SK-N-SH treated with all-trans-retinoic acid at 6 μM for 48 hours (cell line): ENCODE measurements around the gene CWC22.

Experiments used
- BACH2 ChIP-seq: fragments of 250-450 bp; sonication (Bioruptor Pico); IDR thresholded peaks from 2 replicates; pipeline ENCODE4 v1.9.0; 2021; ENCODE audit warnings: mild to moderate bottlenecking, borderline replicate concordance
- OSR1 ChIP-seq: fragments of 250-450 bp; sonication (Bioruptor Pico); IDR thresholded peaks from 2 replicates; pipeline ENCODE4 v1.8.0; 2022; ENCODE audit warnings: moderate library complexity, mild to moderate bottlenecking, inconsistent platforms
- SNAI2 ChIP-seq: fragments of 250-450 bp; sonication (Bioruptor Pico); IDR thresholded peaks from 2 replicates; pipeline ENCODE4 v1.5.0; 2020; ENCODE audit warnings: mild to moderate bottlenecking, moderate library complexity
- ZFP3 ChIP-seq: fragments of 250-450 bp; sonication (Bioruptor Pico); IDR thresholded peaks from 2 replicates; pipeline ENCODE4 v1.5.0; 2020; ENCODE audit warnings: mild to moderate bottlenecking, moderate library complexity
- TF ChIP-seq, protein P1 (sequence below): fragments of 250-450 bp; sonication (Bioruptor Pico); IDR thresholded peaks from 2 replicates; pipeline ENCODE4 v1.8.0; 2020; ENCODE audit warnings: mild to moderate bottlenecking, moderate library complexity, borderline replicate concordance
- TF ChIP-seq, protein P2 (sequence below): fragments of 250-450 bp; sonication (Bioruptor Pico); IDR thresholded peaks from 2 replicates; pipeline ENCODE4 v1.5.1; 2020; ENCODE audit warnings: low read depth, mild to moderate bottlenecking, moderate library complexity

DNA sequence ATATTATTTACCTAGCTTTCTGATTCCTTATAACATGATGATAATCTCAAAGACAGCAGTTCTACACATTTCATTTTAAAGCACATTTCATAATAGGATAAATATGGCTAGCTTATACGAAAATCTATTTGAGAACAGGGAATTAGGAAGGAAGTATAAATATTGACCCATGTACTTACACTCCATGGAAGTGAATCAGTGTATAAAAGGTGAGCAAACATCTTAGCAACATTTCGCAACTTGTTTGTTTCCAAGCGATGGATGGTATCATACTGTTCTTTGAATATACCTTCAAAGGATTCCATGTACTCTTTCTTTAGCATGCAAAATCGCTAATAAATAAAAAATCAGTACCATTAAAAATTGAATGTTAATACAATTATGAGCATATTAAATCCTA, 53.1 kb downstream of the CWC22 start:
- TF ChIP-seq, protein P1, sequence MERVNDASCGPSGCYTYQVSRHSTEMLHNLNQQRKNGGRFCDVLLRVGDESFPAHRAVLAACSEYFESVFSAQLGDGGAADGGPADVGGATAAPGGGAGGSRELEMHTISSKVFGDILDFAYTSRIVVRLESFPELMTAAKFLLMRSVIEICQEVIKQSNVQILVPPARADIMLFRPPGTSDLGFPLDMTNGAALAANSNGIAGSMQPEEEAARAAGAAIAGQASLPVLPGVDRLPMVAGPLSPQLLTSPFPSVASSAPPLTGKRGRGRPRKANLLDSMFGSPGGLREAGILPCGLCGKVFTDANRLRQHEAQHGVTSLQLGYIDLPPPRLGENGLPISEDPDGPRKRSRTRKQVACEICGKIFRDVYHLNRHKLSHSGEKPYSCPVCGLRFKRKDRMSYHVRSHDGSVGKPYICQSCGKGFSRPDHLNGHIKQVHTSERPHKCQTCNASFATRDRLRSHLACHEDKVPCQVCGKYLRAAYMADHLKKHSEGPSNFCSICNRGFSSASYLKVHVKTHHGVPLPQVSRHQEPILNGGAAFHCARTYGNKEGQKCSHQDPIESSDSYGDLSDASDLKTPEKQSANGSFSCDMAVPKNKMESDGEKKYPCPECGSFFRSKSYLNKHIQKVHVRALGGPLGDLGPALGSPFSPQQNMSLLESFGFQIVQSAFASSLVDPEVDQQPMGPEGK (CRISPR knock-in tag): no peak
- TF ChIP-seq OSR1 (CRISPR knock-in tag): no peak
- no peak for TF ChIP-seq ZFP3 (CRISPR knock-in tag)
- no peak for TF ChIP-seq BACH2 (CRISPR knock-in tag)
- TF ChIP-seq, protein P2, sequence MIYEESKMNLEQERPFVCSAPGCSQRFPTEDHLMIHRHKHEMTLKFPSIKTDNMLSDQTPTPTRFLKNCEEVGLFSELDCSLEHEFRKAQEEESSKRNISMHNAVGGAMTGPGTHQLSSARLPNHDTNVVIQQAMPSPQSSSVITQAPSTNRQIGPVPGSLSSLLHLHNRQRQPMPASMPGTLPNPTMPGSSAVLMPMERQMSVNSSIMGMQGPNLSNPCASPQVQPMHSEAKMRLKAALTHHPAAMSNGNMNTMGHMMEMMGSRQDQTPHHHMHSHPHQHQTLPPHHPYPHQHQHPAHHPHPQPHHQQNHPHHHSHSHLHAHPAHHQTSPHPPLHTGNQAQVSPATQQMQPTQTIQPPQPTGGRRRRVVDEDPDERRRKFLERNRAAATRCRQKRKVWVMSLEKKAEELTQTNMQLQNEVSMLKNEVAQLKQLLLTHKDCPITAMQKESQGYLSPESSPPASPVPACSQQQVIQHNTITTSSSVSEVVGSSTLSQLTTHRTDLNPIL (CRISPR knock-in tag): no peak
- TF ChIP-seq SNAI2 (CRISPR knock-in tag): no peak
